SK-N-MC (cell line): ENCODE measurements around the gene CRACR2A.

ENCODE experiments used
- EZH2 ChIP-seq: fragments of 200-600 bp; sonication (generic); IDR thresholded peaks from one replicate; pipeline ENCODE4 v1.6.1; 2017; ENCODE audit warnings: antibody characterized with exemption
- POLR2AphosphoS5 ChIP-seq: IDR thresholded peaks from 2 replicates; pipeline ENCODE4 v1.6.1; 2012; ENCODE audit warnings: mild to moderate bottlenecking, low read depth, low read length, borderline replicate concordance

GRCh38 chr12:3746758-3747157 is 6.2 kb downstream of the CRACR2A start:
- no peak for TF ChIP-seq EZH2
- no peak for TF ChIP-seq POLR2AphosphoS5
